Prostate gland (tissue), 2 donors: Measurements from ENCODE around the gene PRKG2. TPM values are rescaled to one million over a fixed set of nuclear protein-coding genes. Genes with fewer than 3 reads are reported as not detected.

Source experiments
- DNase-seq: peaks from one replicate; pipeline ENCODE4 v3.0.0-alpha.2; 2019; ENCODE audit warnings: low spot score
- H3K27ac ChIP-seq, 2 donors: fragments of 200-600 bp; sonication (generic); 2 replicates each; pipeline ENCODE4 v1.5.1; 2017 to 2019
- H3K27me3 ChIP-seq: fragments of 200-600 bp; sonication (generic); replicated peaks from 2 replicates; pipeline ENCODE4 v1.5.1; 2019; ENCODE audit not compliant: insufficient read depth
- H3K36me3 ChIP-seq, 2 donors: fragments of 200-600 bp; sonication (generic); 1 replicate in 1 of 2; 2 replicates in 1 of 2; pipeline versions ENCODE4 v1.5.1 to v1.8.1; 2017 to 2019
- H3K4me1 ChIP-seq: fragments of 200-600 bp; sonication (generic); replicated peaks from 2 replicates; pipeline ENCODE4 v1.5.1; 2019
- H3K4me3 ChIP-seq, 2 donors: fragments of 200-600 bp; sonication (generic); 2 replicates each; pipeline ENCODE4 v1.5.1; 2017 to 2019
- H3K9me3 ChIP-seq: fragments of 200-600 bp; sonication (generic); 2 replicates; pipeline ENCODE4 v1.5.1; 2017
- CTCF ChIP-seq, 4 experiments: fragments of 200-600 bp in 2 of 4; fragments of 450-650 bp in 2 of 4; sonication (generic) in 2 of 4; IDR thresholded peaks; 1 replicate in 3 of 4; 2 replicates in 1 of 4; pipeline ENCODE4 v1.5.1; 2016 to 2019; ENCODE audit warnings: antibody characterized with exemption in 4 of 4, mild to moderate bottlenecking in 2 of 4, moderate library complexity in 2 of 4
- POLR2A ChIP-seq: fragments of 450-650 bp; IDR thresholded peaks from one replicate; pipeline ENCODE4 v1.6.1; 2016; ENCODE audit warnings: antibody characterized with exemption, mild to moderate bottlenecking
- POLR2AphosphoS5 ChIP-seq: sonication (generic); formaldehyde crosslinking; IDR thresholded peaks from one replicate; pipeline ENCODE4 v1.6.1; 2017; ENCODE audit warnings: antibody characterized with exemption
- WGBS: methylation state at CpG from one replicate; pipeline ENCODE4 v1.1.5; 2018; 5-methylcytosine and 5-hydroxymethylcytosine counted together
- intact Hi-C: fragments of 100-400 bp; cut with DNase I; formaldehyde crosslinking; loops from one replicate; pipeline ENCODE4 v1.14.2; 2022
- total RNA-seq, 2 donors: library from RNA; depleted of rRNA; stranded (reverse); fragments of >200 nt; gene quantifications; one replicate each; pipeline ENCODE4 v1.1.0, GENCODE V29; 2016

The PRKG2 gene
- total RNA-seq, 2 donors from 2014 or later: 5.2 to 8.2 TPM

DNA sequence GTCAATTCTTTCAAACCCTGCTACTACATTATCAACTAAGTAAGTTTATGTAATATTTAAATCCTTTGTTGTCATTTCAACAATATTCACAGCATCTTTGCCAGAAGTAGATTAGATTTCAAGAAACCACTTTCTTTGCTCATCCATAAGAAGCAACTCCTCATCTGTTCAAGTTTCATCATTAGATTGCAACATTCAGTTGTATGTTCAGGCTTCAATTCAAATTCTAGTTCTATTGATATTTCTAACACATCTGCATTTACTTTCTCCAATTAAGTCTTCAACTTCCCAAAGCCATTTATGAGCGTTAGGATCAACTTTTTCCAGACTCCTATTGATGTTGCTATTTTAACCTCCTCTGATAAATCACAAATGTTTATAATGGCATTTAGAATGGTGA, 118.5 kb downstream of the PRKG2 start:
- no peak overlapping the region for H3K27ac ChIP-seq
- no peak overlapping the region for H3K4me3 ChIP-seq
- H3K36me3 ChIP-seq: no peaks in the 10 kb centered on the region
- no peaks in the 10 kb centered on the region for H3K4me1 ChIP-seq
- no peaks in the 10 kb centered on the region for H3K9me3 ChIP-seq
- H3K27me3 ChIP-seq: no peaks in the 10 kb centered on the region
- no peak for DNase-seq
- intact Hi-C loops: no loop called here
- WGBS: 89% methylated on average over 1 of the region's 1 CpG
- no peak for TF ChIP-seq POLR2AphosphoS5
- TF ChIP-seq CTCF (IDR thresholded peaks at IDR 0.05): no peak
- TF ChIP-seq POLR2A: no peak

GRCh38 chr4:81095389-81095788, 119.6 kb downstream of the PRKG2 start:
- WGBS: 67% methylated on average over 2 of the region's 2 CpGs
- Histone ChIP-seq H3K36me3 (no peaks in the 10 kb centered on the region), H3K27ac (no peak overlapping the region), H3K4me1 (no peaks in the 10 kb centered on the region), H3K4me3 (no peak overlapping the region), H3K9me3 (no peaks in the 10 kb centered on the region), H3K27me3 (no peaks in the 10 kb centered on the region)
- no peak for DNase-seq
- intact Hi-C loops: no loop called here
- TF ChIP-seq POLR2AphosphoS5 (no peak), CTCF (IDR thresholded peaks at IDR 0.05) (no peak), POLR2A (no peak)

DNA sequence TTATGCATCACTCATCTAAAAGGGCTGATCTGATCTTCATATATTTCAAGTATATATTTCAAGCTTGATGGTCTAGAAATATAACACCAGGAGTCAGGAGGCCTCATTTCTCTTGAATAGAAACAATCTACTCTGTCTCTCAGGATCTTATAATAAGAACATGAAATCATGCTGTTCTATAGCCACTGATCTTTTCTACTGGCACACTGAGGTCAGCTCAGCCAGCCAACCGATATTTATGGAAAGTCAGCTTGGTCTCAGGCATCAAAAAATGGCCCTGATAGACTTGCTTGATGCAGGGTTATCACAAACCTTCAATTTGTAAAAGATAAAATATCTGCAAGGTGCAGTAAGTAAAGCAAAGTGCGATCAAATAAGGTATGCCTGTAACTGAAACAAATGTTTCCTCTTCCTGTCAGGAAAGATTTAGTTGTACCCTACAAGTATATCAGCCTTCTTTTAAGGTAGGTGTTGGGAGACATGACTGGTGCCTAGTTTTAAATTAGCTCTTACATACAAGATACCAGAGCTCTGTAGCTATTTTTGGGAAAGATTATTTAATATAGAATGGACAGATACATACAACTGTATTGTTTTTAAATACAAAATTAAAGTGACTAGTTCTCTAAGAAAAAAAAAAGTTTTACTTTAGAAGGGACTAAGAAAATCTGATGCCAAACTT, 121.2 kb downstream of the PRKG2 start:
- Histone ChIP-seq H3K4me3 (no peak overlapping the region), H3K27ac (no peak overlapping the region), H3K36me3 (no peaks in the 10 kb centered on the region), H3K4me1 (no peaks in the 10 kb centered on the region), H3K9me3 (no peaks in the 10 kb centered on the region), H3K27me3 (no peaks in the 10 kb centered on the region)
- TF ChIP-seq CTCF (IDR thresholded peaks at IDR 0.05) (no peak), POLR2A (no peak)
- no peak for DNase-seq
- intact Hi-C loops: no loop called here
- WGBS: 96% methylated on average over 2 of the region's 2 CpGs

GRCh38 chr4:81085979-81086378, 129.0 kb downstream of the PRKG2 start:
- Histone ChIP-seq H3K4me1 (no peaks in the 10 kb centered on the region), H3K27me3 (no peaks in the 10 kb centered on the region), H3K36me3 (no peaks in the 10 kb centered on the region), H3K9me3 (no peaks in the 10 kb centered on the region), H3K4me3 (no peak overlapping the region), H3K27ac (no peak overlapping the region)
- DNase-seq: no peak
- intact Hi-C loops: no loop called here
- 82% methylated on average over 3 of the region's 3 CpGs for WGBS
- no peak for TF ChIP-seq CTCF (IDR thresholded peaks at IDR 0.05)
- no peak for TF ChIP-seq POLR2AphosphoS5
- no peak for TF ChIP-seq POLR2A

- no peak overlapping the region for H3K27ac ChIP-seq
- WGBS: 80% methylated on average over 3 of the region's 3 CpGs
- TF ChIP-seq CTCF (IDR thresholded peaks at IDR 0.05) (no peak), POLR2AphosphoS5 (no peak), POLR2A (no peak)
Observed at GRCh38 chr4:81085291-81085690, 129.7 kb downstream of the PRKG2 start.

More at GRCh38 chr4:81085291-81085690, 129.7 kb downstream of the PRKG2 start:
- Histone ChIP-seq H3K4me1 (no peaks in the 10 kb centered on the region), H3K4me3 (no peak overlapping the region), H3K36me3 (no peaks in the 10 kb centered on the region), H3K27me3 (no peaks in the 10 kb centered on the region), H3K9me3 (no peaks in the 10 kb centered on the region)
- DNase-seq: no peak
- intact Hi-C loops: no loop called here
